Osteoblast (primary cell): ENCODE data around the gene PALS1. TPM values are rescaled to one million over a fixed set of nuclear protein-coding genes. Genes with fewer than 3 reads are reported as not detected.
"Not testable (repeated sequence)": the region's sequence is repeated elsewhere in the genome, so short reads cannot be mapped to it uniquely, and the experiment has no call there.

Source experiments
- DNase-seq: peaks from one replicate; pipeline ENCODE4 v3.0.0; 2011; ENCODE audit warnings: low spot score, mixed read lengths; ENCODE audit not compliant: insufficient read length; ENCODE audit errors: missing footprints
- H2AFZ ChIP-seq: 2 replicates; pipeline ENCODE4 v1.6.0; 2011; ENCODE audit warnings: mild to moderate bottlenecking, low read length
- H3K27ac ChIP-seq: 2 replicates; pipeline ENCODE4 v1.5.1; 2011; ENCODE audit warnings: mild to moderate bottlenecking, low read depth, low read length, moderate library complexity
- H3K27me3 ChIP-seq: 2 replicates; pipeline ENCODE4 v1.6.0; 2012; ENCODE audit warnings: mild to moderate bottlenecking, control low read depth, inconsistent platforms, low read length, moderate library complexity; ENCODE audit not compliant: insufficient read depth
- H3K36me3 ChIP-seq: 2 replicates; pipeline ENCODE4 v1.5.1; 2011; ENCODE audit warnings: mild to moderate bottlenecking, low read length, control low read depth, moderate library complexity; ENCODE audit not compliant: insufficient read depth
- H3K4me1 ChIP-seq: 2 replicates; pipeline ENCODE4 v1.5.1; 2011; ENCODE audit warnings: mild to moderate bottlenecking, low read length, control low read depth, moderate library complexity; ENCODE audit not compliant: insufficient read depth
- H3K4me2 ChIP-seq: 2 replicates; pipeline ENCODE4 v1.6.0; 2011; ENCODE audit warnings: mild to moderate bottlenecking, low read length; ENCODE audit not compliant: insufficient read depth
- H3K4me3 ChIP-seq: fragments of 200-600 bp; sonication (generic); 3 replicates; pipeline ENCODE4 v1.5.1; 2012; ENCODE audit warnings: mild to moderate bottlenecking, low read length, inconsistent platforms; ENCODE audit not compliant: insufficient read depth
- H3K79me2 ChIP-seq: 2 replicates; pipeline ENCODE4 v1.6.0; 2012; ENCODE audit warnings: mild to moderate bottlenecking, low read length, control low read depth, inconsistent platforms; ENCODE audit not compliant: insufficient read depth
- H3K9me3 ChIP-seq: 2 replicates; pipeline ENCODE4 v1.5.1; 2011; ENCODE audit warnings: low read depth, low read length, control low read depth
- H4K20me1 ChIP-seq: 2 replicates; pipeline ENCODE4 v1.6.0; 2012; ENCODE audit warnings: mild to moderate bottlenecking, low read length, control low read depth; ENCODE audit not compliant: insufficient read depth
- total RNA-seq: library from RNA; depleted of rRNA; stranded (reverse); fragments of >200 nt; gene quantifications from 2 replicates; pipeline ENCODE4 v1.2.3, GENCODE V29; 2012
- TF ChIP-seq, protein P1 (sequence below): IDR thresholded peaks from 2 replicates; pipeline ENCODE4 v1.5.1; 2011; ENCODE audit warnings: mild to moderate bottlenecking, low read depth, low read length, moderate library complexity; ENCODE audit errors: extremely low read depth

The PALS1 gene
- total RNA-seq, 1 donor, result 21.7 TPM

DNA sequence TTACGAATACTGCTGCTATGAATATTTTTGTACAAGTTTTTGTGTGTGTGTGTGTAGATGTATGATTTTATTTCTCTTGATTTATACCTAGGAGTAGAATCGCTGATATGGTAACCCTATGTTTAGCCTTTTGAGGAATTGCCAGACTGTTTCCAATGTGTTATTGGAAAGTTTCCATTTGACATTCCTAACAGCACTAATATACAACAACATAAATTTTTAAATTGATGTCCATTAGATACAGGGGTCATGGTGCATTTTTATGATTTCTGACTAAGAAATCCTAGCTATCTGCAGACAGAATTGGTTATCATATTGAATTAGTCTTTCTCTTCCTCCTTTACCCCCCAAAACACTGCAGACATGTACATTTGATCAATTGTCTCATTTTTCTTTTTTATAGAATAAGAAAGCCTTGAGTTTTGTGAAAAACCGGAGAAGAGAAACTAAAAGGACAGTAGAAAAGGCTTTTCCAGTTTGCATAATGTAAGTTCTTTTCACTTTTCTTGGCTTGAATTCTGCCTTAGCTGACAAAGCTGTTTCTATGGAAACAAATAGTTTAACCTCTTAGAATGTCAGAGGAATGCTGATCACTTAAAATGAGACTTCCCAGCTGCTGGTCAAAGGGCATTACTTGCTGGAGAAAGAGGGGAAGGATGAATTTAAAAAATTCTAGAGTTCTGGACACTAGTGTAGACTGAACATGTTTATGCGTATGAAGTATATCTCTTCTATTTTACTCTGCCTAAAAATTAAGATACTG, 28.2 kb downstream of the PALS1 start:
- peaks cover 7% of the 10 kb centered on the region for H4K20me1 ChIP-seq
- H3K4me1 ChIP-seq, result peaks cover 33% of the 10 kb centered on the region
- no peaks in the 10 kb centered on the region for H3K27me3 ChIP-seq
- peak overlapping the region; percentile 62 for H3K4me2 ChIP-seq
- H2AFZ ChIP-seq, result no peak overlapping the region
- peak overlapping the region; percentile 20 for H3K4me3 ChIP-seq
- DNase-seq, result peak; percentile 39
- TF ChIP-seq, protein P1, sequence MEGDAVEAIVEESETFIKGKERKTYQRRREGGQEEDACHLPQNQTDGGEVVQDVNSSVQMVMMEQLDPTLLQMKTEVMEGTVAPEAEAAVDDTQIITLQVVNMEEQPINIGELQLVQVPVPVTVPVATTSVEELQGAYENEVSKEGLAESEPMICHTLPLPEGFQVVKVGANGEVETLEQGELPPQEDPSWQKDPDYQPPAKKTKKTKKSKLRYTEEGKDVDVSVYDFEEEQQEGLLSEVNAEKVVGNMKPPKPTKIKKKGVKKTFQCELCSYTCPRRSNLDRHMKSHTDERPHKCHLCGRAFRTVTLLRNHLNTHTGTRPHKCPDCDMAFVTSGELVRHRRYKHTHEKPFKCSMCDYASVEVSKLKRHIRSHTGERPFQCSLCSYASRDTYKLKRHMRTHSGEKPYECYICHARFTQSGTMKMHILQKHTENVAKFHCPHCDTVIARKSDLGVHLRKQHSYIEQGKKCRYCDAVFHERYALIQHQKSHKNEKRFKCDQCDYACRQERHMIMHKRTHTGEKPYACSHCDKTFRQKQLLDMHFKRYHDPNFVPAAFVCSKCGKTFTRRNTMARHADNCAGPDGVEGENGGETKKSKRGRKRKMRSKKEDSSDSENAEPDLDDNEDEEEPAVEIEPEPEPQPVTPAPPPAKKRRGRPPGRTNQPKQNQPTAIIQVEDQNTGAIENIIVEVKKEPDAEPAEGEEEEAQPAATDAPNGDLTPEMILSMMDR, result no peak
- H3K9me3 ChIP-seq, result no peaks in the 10 kb centered on the region
- H3K36me3 ChIP-seq, result peaks cover 5% of the 10 kb centered on the region
- peaks cover 77% of the 10 kb centered on the region for H3K79me2 ChIP-seq
- peak overlapping the region; percentile 78 for H3K27ac ChIP-seq

DNA sequence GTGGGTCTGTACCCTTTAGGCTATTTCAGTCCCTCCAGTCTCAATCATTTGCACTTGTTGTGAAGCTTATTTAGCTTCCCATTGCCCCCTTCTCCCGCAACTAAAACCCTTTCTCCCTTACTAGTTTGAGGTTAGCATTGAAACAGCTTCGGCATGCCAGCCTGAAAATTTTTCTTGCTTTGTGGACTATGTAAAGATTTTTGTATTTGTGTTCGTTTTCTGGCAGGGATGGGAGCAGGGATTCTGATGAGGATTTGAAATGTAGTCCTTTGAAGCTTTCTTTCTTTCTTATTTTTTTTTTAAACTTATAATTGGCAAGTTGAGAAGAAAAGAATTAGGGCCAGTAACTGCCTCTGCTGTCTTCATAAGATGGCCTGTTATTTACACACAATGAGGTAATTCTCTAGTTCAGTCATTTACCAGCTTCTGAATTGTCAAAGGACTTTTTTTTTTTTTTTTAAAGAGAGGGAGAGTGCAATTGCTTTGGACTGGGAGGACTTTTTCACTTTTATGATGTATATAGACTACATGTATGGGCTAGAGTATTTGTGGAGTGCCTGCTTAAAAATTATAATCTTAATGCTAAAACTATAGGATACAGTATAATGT, 29.0 kb downstream of the PALS1 start:
- Histone ChIP-seq H3K4me3 (peak overlapping the region; percentile 20), H4K20me1 (peaks cover 7% of the 10 kb centered on the region), H2AFZ (no peak overlapping the region), H3K27ac (peak overlapping the region; percentile 78), H3K4me2 (peak overlapping the region; percentile 62), H3K27me3 (no peaks in the 10 kb centered on the region), H3K79me2 (peaks cover 72% of the 10 kb centered on the region), H3K4me1 (peaks cover 28% of the 10 kb centered on the region), H3K9me3 (no peaks in the 10 kb centered on the region), H3K36me3 (peaks cover 5% of the 10 kb centered on the region)
- TF ChIP-seq, protein P1, result no peak
- DNase-seq, result no peak

GRCh38 chr14:67270933-67271332, 29.7 kb downstream of the PALS1 start:
- TF ChIP-seq, protein P1, result no peak
- peaks cover 72% of the 10 kb centered on the region for H3K79me2 ChIP-seq
- H3K27me3 ChIP-seq, result no peaks in the 10 kb centered on the region
- H3K9me3 ChIP-seq, result no peaks in the 10 kb centered on the region
- no peak overlapping the region for H3K4me2 ChIP-seq
- peaks cover 5% of the 10 kb centered on the region for H3K36me3 ChIP-seq
- H3K4me1 ChIP-seq, result peaks cover 27% of the 10 kb centered on the region
- no peak overlapping the region for H2AFZ ChIP-seq
- no peak for DNase-seq
- peak overlapping the region; percentile 78 for H3K27ac ChIP-seq
- H4K20me1 ChIP-seq, result peaks cover 7% of the 10 kb centered on the region
- H3K4me3 ChIP-seq, result no peak overlapping the region

GRCh38 chr14:67273281-67273680, 32.0 kb downstream of the PALS1 start:
- not testable (repeated sequence) for H3K27me3 ChIP-seq, H2AFZ ChIP-seq, H3K4me2 ChIP-seq, H3K36me3 ChIP-seq, H3K9me3 ChIP-seq, H3K4me3 ChIP-seq, H4K20me1 ChIP-seq, H3K27ac ChIP-seq, DNase-seq
- Histone ChIP-seq H3K4me1 (peaks cover 28% of the 10 kb centered on the region), H3K79me2 (peaks cover 71% of the 10 kb centered on the region)
